Heart left ventricle (tissue), 16 donors: ENCODE data around the gene HIVEP1. TPM values are rescaled to one million over a fixed set of nuclear protein-coding genes. Genes with fewer than 3 reads are reported as not detected.

ENCODE experiments used
- ATAC-seq, 4 donors: fragments of 200-7000 bp; cut with Tn5 transposase; one replicate each; pipeline ENCODE4 v1.9.1; 2020 to 2022; ENCODE audit warnings: moderate library complexity in 4 of 4, mild to moderate bottlenecking in 3 of 4, moderate number of reproducible peaks in 1 of 4
- DNase-seq, 5 donors: peaks; one replicate each; pipeline ENCODE4 v3.0.0-alpha.2; 2020
- H3K27ac ChIP-seq, 12 donors: fragments of 200-600 bp; sonication (generic) in 4 of 12; one replicate each; pipeline versions ENCODE4 v1.5.0 to v1.8.0; 2016 to 2022; ENCODE audit warnings: mild to moderate bottlenecking in 2 of 12
- H3K27me3 ChIP-seq, 9 donors: fragments of 200-600 bp; sonication (generic) in 2 of 9; one replicate each; pipeline versions ENCODE4 v1.5.1 to v1.8.0; 2016 to 2022; ENCODE audit warnings: mild to moderate bottlenecking in 3 of 9
- H3K36me3 ChIP-seq, 9 donors: fragments of 200-600 bp; sonication (generic) in 2 of 9; one replicate each; pipeline versions ENCODE4 v1.5.0 to v1.8.0; 2018 to 2022; ENCODE audit warnings: mild to moderate bottlenecking in 2 of 9
- H3K4me1 ChIP-seq, 12 donors: fragments of 200-600 bp; sonication (generic) in 4 of 12; one replicate each; pipeline versions ENCODE4 v1.5.0 to v1.8.0; 2016 to 2022; ENCODE audit warnings: mild to moderate bottlenecking in 3 of 12
- H3K4me3 ChIP-seq, 12 donors: fragments of 200-600 bp; sonication (generic) in 4 of 12; one replicate each; pipeline versions ENCODE4 v1.5.0 to v1.8.0; 2017 to 2022; ENCODE audit warnings: mild to moderate bottlenecking in 9 of 12, moderate library complexity in 4 of 12
- H3K9me3 ChIP-seq, 12 donors: fragments of 200-600 bp; sonication (generic) in 4 of 12; one replicate each; pipeline versions ENCODE4 v1.5.0 to v1.8.0; 2016 to 2022; ENCODE audit warnings: mild to moderate bottlenecking in 1 of 12
- CTCF ChIP-seq, 12 donors: fragments of 200-600 bp; sonication (generic) in 4 of 12; IDR thresholded peaks; one replicate each; pipeline versions ENCODE4 v1.5.0 to v1.8.0; 2018 to 2022; ENCODE audit warnings: antibody characterized with exemption in 12 of 12, mild to moderate bottlenecking in 5 of 12
- POLR2A ChIP-seq, 2 donors: fragments of 450-650 bp; IDR thresholded peaks; one replicate each; pipeline ENCODE4 v1.6.1; 2017; ENCODE audit warnings: antibody characterized with exemption in 2 of 2, mild to moderate bottlenecking in 2 of 2, moderate library complexity in 2 of 2
- WGBS, 4 donors: extraction: QIAGEN DNeasy Blood & Tissue Kit in 2 of 4; methylation state at CpG; one replicate each; pipeline versions ENCODE4 v1.1.5 to v1.1.7; 2013 to 2018; 5-methylcytosine and 5-hydroxymethylcytosine counted together
- intact Hi-C, 10 donors: fragments of 100-400 bp; cut with DNase I; formaldehyde crosslinking; loops; one replicate each; pipeline versions ENCODE4 v1.11.1 to v1.14.2; 2022
- polyA plus RNA-seq, 2 donors: library from polyadenylated mRNA; stranded (reverse); fragments of 200-250 nt; gene quantifications; one replicate each; pipeline ENCODE4 v1.2.3, GENCODE V29; 2013
- total RNA-seq, 9 donors: library from RNA; depleted of rRNA in 2 of 9; stranded (reverse); fragments of >200 nt in 2 of 9; fragmentation: NEBNext Ultra II Directional in 3 of 9; extraction: Animal tissue kit (Norgen Biotek cat#: 25700) in 3 of 9; gene quantifications; one replicate each; pipeline versions ENCODE4 v1.1.0 to v1.2.4, GENCODE V29; 2016 to 2023
- donor health status: ischemic (EF 13 %, LVEDD 7.1; RV severe dilation, severe dysfunction).
- donor health status: healthy with polysubstance abuse.
- donor health status: DM: no; HTN: yes; CAD: no.
- donor health status: DM: no; HTN: no; CAD: no.
- donor health status: ischemic (EF 25% LVEDD 6.9; RV normal size, moderate dysfunction).
- donor health status: ischemic (EF 25% LVEDD 5.7; RV mildly dilated, moderate dysfunction).
- donor health status: healthy.
- donor health status: DM: yes; HTN: yes; CAD: no.
- donor health status: ischemic (EF 35%, LVEDD 5.7; RV mildly dilated, moderate dysfunction).
- donor health status: nonischemic (EF 11% LVEDD 7.7; RV severe dilation, severe dysfunction).
- donor health status: DM: yes; HTN: yes; CAD: no.
- donor health status: PGD.
- donor health status: ischemic (EF 29% LVEDD 5.4; RV normal size, mild dysfunction).
- donor health status: nonischemic (EF 23%, LVEDD 6.1; RV moderate dilation, normal function).

The HIVEP1 gene
- total and polyA plus RNA-seq, 11 donors: 3.5 to 22.8 (median 12.5) TPM

GRCh38 chr6:12036766-12037165 is 24.7 kb downstream of the HIVEP1 start:
- H3K27ac ChIP-seq: no peak overlapping the region
- intact Hi-C loops: no loop called here
- DNase-seq: no peak
- peaks cover 0 to 23% (median 17%) of the 10 kb centered on the region in 12 donors for H3K4me1 ChIP-seq
- no peak overlapping the region for H3K4me3 ChIP-seq
- TF ChIP-seq POLR2A (IDR thresholded peaks at IDR 0.05) (no peak), CTCF (IDR thresholded peaks at IDR 0.05) (no peak)
- H3K36me3 ChIP-seq: no peaks in the 10 kb centered on the region
- ATAC-seq: no peak
- no peaks in the 10 kb centered on the region for H3K9me3 ChIP-seq
- no peaks in the 10 kb centered on the region for H3K27me3 ChIP-seq
- WGBS, 4 donors: 94 to 96% (median 95%) methylated on average over 8 of the region's 8 CpGs

- intact Hi-C loops: no loop called here
- no peak for TF ChIP-seq POLR2A (IDR thresholded peaks at IDR 0.05)
- no peak for TF ChIP-seq CTCF (IDR thresholded peaks at IDR 0.05)
- Histone ChIP-seq H3K27me3 (no peaks in the 10 kb centered on the region), H3K4me1 (peaks cover 0 to 23% (median 17%) of the 10 kb centered on the region in 12 donors), H3K9me3 (no peaks in the 10 kb centered on the region), H3K36me3 (no peaks in the 10 kb centered on the region), H3K4me3 (no peak overlapping the region), H3K27ac (no peak overlapping the region)
- ATAC-seq (no peak), DNase-seq (no peak)
- 77 to 80% (median 77%) methylated on average over 6 of the region's 6 CpGs for WGBS, 4 donors
These were observed 25.7 kb downstream of the HIVEP1 start for GRCh38 chr6:12037798-12038197.

GRCh38 chr6:12039540-12040459 is 27.7 kb downstream of the HIVEP1 start:
- TF ChIP-seq POLR2A (IDR thresholded peaks at IDR 0.05): no peak
- no peak for TF ChIP-seq CTCF (IDR thresholded peaks at IDR 0.05)

GRCh38 chr6:12047304-12047703 is 35.2 kb downstream of the HIVEP1 start:
- H3K9me3 ChIP-seq: no peaks in the 10 kb centered on the region
- ATAC-seq (no peak), DNase-seq (peak in 1 of 5 donors; percentile 56)
- H3K36me3 ChIP-seq: no peaks in the 10 kb centered on the region
- TF ChIP-seq POLR2A (IDR thresholded peaks at IDR 0.05) (no peak), CTCF (IDR thresholded peaks at IDR 0.05) (no peak)
- H3K27me3 ChIP-seq: no peaks in the 10 kb centered on the region
- intact Hi-C loops: no loop called here
- H3K4me1 ChIP-seq: peaks cover 0 to 53% (median 5%) of the 10 kb centered on the region in 12 donors
- WGBS, 4 donors: 84 to 94% (median 87%) methylated on average over 9 of the region's 9 CpGs
- H3K27ac ChIP-seq: no peak overlapping the region
- no peak overlapping the region for H3K4me3 ChIP-seq

More at GRCh38 chr6:12039540-12040459, 27.7 kb downstream of the HIVEP1 start:
- Histone ChIP-seq H3K27me3 (no peaks in the 10 kb centered on the region), H3K27ac (no peak overlapping the region), H3K4me1 (peaks cover 0 to 16% (median 4%) of the 10 kb centered on the region in 12 donors), H3K36me3 (no peaks in the 10 kb centered on the region), H3K9me3 (no peaks in the 10 kb centered on the region), H3K4me3 (no peak overlapping the region)
- DNase-seq (no peak), ATAC-seq (no peak)
- intact Hi-C loops: no loop called here
- WGBS, 4 donors: 84 to 89% (median 87%) methylated on average over 12 of the region's 12 CpGs
